GM12878 (cell line): ENCODE data around the gene TBC1D10A. TPM values are rescaled to one million over a fixed set of nuclear protein-coding genes. Genes with fewer than 3 reads are reported as not detected.

ENCODE experiments used
- ATF7 ChIP-seq: fragments of 450-650 bp; IDR thresholded peaks from 2 replicates; pipeline ENCODE4 v1.6.1; 2016; ENCODE audit warnings: low read depth, mild to moderate bottlenecking
- BCL3 ChIP-seq: IDR thresholded peaks from 2 replicates; pipeline ENCODE4 v1.6.1; 2011; ENCODE audit warnings: borderline replicate concordance, low read depth, mild to moderate bottlenecking, moderate library complexity, low read length; ENCODE audit not compliant: insufficient read depth, poor library complexity, severe bottlenecking
- BRCA1 ChIP-seq: IDR thresholded peaks from 2 replicates; pipeline ENCODE4 v1.6.1; 2011; ENCODE audit warnings: low read depth, low read length, improper control_type of control experiment
- CREM ChIP-seq: IDR thresholded peaks from 2 replicates; pipeline ENCODE4 v1.6.1; 2014; ENCODE audit warnings: antibody characterized with exemption, low read depth
- EGR1 ChIP-seq, 2 experiments: IDR thresholded peaks; 1 replicate in 1 of 2; 2 replicates in 1 of 2; pipeline ENCODE4 v1.6.1; 2011 to 2012; ENCODE audit warnings: low read depth in 2 of 2, low read length in 2 of 2, borderline replicate concordance in 1 of 2, mild to moderate bottlenecking in 1 of 2, moderate library complexity in 1 of 2
- EZH2 ChIP-seq: IDR thresholded peaks from 2 replicates; pipeline ENCODE4 v1.6.1; 2012; ENCODE audit warnings: low read depth, mild to moderate bottlenecking, control low read depth, inconsistent platforms, low read length, borderline replicate concordance; ENCODE audit not compliant: control insufficient read depth
- FOXM1 ChIP-seq: IDR thresholded peaks from 2 replicates; pipeline ENCODE4 v1.6.1; 2012; ENCODE audit warnings: low read depth, mild to moderate bottlenecking, inconsistent platforms, low read length, moderate library complexity
- GATAD2B ChIP-seq: fragments of 450-650 bp; conservative IDR thresholded peaks from 2 replicates; pipeline ENCODE4 v1.6.1; 2017; ENCODE audit warnings: low read depth, mild to moderate bottlenecking, moderate library complexity
- HDGF ChIP-seq: fragments of 450-650 bp; IDR thresholded peaks from 2 replicates; pipeline ENCODE4 v1.6.1; 2016; ENCODE audit warnings: antibody characterized with exemption
- JUND ChIP-seq: IDR thresholded peaks from 2 replicates; pipeline ENCODE4 v1.6.1; 2012; ENCODE audit warnings: low read depth, mild to moderate bottlenecking, low read length, improper control_type of control experiment, moderate library complexity
- KDM1A ChIP-seq: fragments of 200-600 bp; sonication (generic); IDR thresholded peaks from 2 replicates; pipeline ENCODE4 v1.6.1; 2016; ENCODE audit warnings: borderline replicate concordance
- LARP7 ChIP-seq: fragments of 450-650 bp; IDR thresholded peaks from 2 replicates; pipeline ENCODE4 v1.6.1; 2017; ENCODE audit warnings: mild to moderate bottlenecking
- NFXL1 ChIP-seq: fragments of 450-650 bp; IDR thresholded peaks from 2 replicates; pipeline ENCODE4 v1.6.1; 2017; ENCODE audit warnings: antibody characterized with exemption, mild to moderate bottlenecking, borderline replicate concordance
- NFYA ChIP-seq: IDR thresholded peaks from 2 replicates; pipeline ENCODE4 v1.6.1; 2011; ENCODE audit warnings: low read depth, mild to moderate bottlenecking, low read length, improper control_type of control experiment, borderline replicate concordance
- POLR2A ChIP-seq: IDR thresholded peaks from 2 replicates; pipeline ENCODE4 v1.6.1; 2011; ENCODE audit warnings: low read depth, mild to moderate bottlenecking, low read length
- RB1 ChIP-seq: fragments of 450-650 bp; formaldehyde crosslinking; IDR thresholded peaks from 2 replicates; pipeline ENCODE4 v1.6.1; 2017; ENCODE audit warnings: mild to moderate bottlenecking, borderline replicate concordance
- RFX5 ChIP-seq: IDR thresholded peaks from 2 replicates; pipeline ENCODE4 v1.6.1; 2011; ENCODE audit warnings: low read depth, low read length, improper control_type of control experiment
- SIN3A ChIP-seq: IDR thresholded peaks from 2 replicates; pipeline ENCODE4 v1.6.1; 2012; ENCODE audit warnings: low read depth, low read length, improper control_type of control experiment
- TARDBP ChIP-seq: IDR thresholded peaks from 2 replicates; pipeline ENCODE4 v1.6.1; 2016; ENCODE audit warnings: borderline replicate concordance
- USF1 ChIP-seq: IDR thresholded peaks from 2 replicates; pipeline ENCODE4 v1.6.1; 2011; ENCODE audit warnings: borderline replicate concordance, low read depth, mild to moderate bottlenecking, moderate library complexity, mixed read lengths, low read length; ENCODE audit not compliant: insufficient read depth; ENCODE audit errors: extremely low read length
- WRNIP1 ChIP-seq: IDR thresholded peaks from 2 replicates; pipeline ENCODE4 v1.6.1; 2011; ENCODE audit warnings: low read depth, low read length, improper control_type of control experiment, borderline replicate concordance
- ZNF24 ChIP-seq: fragments of 450-650 bp; IDR thresholded peaks from 2 replicates; pipeline ENCODE4 v1.6.1; 2017; ENCODE audit warnings: antibody characterized with exemption, mild to moderate bottlenecking
- ZZZ3 ChIP-seq: IDR thresholded peaks from 2 replicates; pipeline ENCODE4 v1.6.1; 2011; ENCODE audit warnings: low read depth; ENCODE audit not compliant: control insufficient read depth, insufficient read length
- polyA plus RNA-seq, 11 experiments: library from polyadenylated mRNA; depleted of rRNA in 4 of 11; unstranded in 6 of 11; stranded (reverse) in 5 of 11; fragments of >200 nt; fragmentation: Nextera tagmentation in 4 of 11; fragmentation: Illumina TruSeq in 1 of 11; extraction: Ambion mirVana in 4 of 11; extraction: Trizol in 1 of 11; gene quantifications; 1 replicate in 1 of 11; 2 replicates in 10 of 11; pipeline versions ENCODE4 v1.2.1 to v1.2.3, GENCODE V29; 2011 to 2016; ENCODE audit warnings: inconsistent platforms in 2 of 11, missing spikeins in 2 of 11, low read depth in 1 of 11
- total RNA-seq, 4 experiments: library from RNA; depleted of rRNA in 3 of 4; stranded (reverse); fragments of >200 nt in 3 of 4; fragmentation: Illumina TruSeq in 1 of 4; extraction: Trizol in 1 of 4; gene quantifications; 2 replicates each; pipeline versions ENCODE4 v1.2.1 to v1.2.3, GENCODE V29; 2013 to 2021
- TF ChIP-seq, protein P1 (sequence below): fragments of 450-650 bp; IDR thresholded peaks from 2 replicates; pipeline ENCODE4 v1.6.1; 2017; ENCODE audit warnings: borderline replicate concordance
- TF ChIP-seq, protein P2 (sequence below): fragments of 450-650 bp; IDR thresholded peaks from 2 replicates; pipeline ENCODE4 v1.6.1; 2017; ENCODE audit warnings: mild to moderate bottlenecking, moderate library complexity

Gene TBC1D10A
- total and polyA plus RNA-seq, 10 of the 15 experiments (the other 5 are each of a cell fraction or from before 2014, with no cell fraction given), result 0.27 to 25.7 (median 15.3) TPM

DNA sequence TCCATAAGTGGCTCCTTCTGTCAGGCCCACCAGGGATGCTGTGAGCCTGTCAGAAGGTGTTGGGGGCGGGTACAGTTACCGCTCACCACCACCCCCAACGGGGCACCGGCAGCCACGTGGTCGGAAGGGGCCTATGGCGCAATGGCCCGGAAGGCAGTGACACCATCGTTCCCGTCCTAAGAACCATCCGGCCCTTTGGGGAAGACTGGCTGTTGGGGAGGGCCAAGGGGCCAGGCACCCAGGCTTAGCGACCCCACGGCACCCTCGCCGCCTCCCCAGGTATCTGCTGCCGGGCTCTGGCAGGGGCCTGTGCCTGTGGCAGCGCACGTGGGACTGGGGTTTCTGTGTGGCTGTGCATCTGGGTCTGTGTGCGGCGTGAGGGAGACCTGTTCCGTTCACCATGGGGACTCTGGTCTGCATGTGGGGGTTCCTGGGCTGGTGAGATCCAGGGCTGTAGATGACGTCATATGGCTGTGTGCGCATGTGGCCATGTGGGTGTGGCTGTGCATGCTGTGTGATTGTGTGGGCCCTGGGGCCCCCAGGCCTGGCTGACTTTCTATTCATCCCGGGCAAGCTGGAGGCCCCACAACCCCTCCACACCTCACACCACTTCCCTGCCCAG lies 60.8 kb downstream of the TBC1D10A start (continued):
- TF ChIP-seq TARDBP (no peak), HDGF (no peak), RB1 (no peak), ATF7 (peak; percentile 98), WRNIP1 (no peak), GATAD2B (no peak), CREM (peak; percentile 83; the same call in 1 of the 2 replicates), FOXM1 (no peak), ZZZ3 (no peak), EZH2 (no peak), KDM1A (no peak), NFXL1 (no peak), BCL3 (no peak), SIN3A (no peak), EGR1 (IDR thresholded peaks at IDR 0.05; ENCODE audit: borderline replicate concordance in 1 of 2, low read depth in 2 of 2, low read length in 2 of 2) (no peak), USF1 (peak; percentile 93), ZNF24 (no peak), RFX5 (no peak), NFYA (no peak), LARP7 (no peak), POLR2A (peak; percentile 84), JUND (peak; percentile 74), BRCA1 (no peak)
- TF ChIP-seq, protein P1, sequence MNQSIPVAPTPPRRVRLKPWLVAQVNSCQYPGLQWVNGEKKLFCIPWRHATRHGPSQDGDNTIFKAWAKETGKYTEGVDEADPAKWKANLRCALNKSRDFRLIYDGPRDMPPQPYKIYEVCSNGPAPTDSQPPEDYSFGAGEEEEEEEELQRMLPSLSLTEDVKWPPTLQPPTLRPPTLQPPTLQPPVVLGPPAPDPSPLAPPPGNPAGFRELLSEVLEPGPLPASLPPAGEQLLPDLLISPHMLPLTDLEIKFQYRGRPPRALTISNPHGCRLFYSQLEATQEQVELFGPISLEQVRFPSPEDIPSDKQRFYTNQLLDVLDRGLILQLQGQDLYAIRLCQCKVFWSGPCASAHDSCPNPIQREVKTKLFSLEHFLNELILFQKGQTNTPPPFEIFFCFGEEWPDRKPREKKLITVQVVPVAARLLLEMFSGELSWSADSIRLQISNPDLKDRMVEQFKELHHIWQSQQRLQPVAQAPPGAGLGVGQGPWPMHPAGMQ, result no peak
- TF ChIP-seq, protein P2, sequence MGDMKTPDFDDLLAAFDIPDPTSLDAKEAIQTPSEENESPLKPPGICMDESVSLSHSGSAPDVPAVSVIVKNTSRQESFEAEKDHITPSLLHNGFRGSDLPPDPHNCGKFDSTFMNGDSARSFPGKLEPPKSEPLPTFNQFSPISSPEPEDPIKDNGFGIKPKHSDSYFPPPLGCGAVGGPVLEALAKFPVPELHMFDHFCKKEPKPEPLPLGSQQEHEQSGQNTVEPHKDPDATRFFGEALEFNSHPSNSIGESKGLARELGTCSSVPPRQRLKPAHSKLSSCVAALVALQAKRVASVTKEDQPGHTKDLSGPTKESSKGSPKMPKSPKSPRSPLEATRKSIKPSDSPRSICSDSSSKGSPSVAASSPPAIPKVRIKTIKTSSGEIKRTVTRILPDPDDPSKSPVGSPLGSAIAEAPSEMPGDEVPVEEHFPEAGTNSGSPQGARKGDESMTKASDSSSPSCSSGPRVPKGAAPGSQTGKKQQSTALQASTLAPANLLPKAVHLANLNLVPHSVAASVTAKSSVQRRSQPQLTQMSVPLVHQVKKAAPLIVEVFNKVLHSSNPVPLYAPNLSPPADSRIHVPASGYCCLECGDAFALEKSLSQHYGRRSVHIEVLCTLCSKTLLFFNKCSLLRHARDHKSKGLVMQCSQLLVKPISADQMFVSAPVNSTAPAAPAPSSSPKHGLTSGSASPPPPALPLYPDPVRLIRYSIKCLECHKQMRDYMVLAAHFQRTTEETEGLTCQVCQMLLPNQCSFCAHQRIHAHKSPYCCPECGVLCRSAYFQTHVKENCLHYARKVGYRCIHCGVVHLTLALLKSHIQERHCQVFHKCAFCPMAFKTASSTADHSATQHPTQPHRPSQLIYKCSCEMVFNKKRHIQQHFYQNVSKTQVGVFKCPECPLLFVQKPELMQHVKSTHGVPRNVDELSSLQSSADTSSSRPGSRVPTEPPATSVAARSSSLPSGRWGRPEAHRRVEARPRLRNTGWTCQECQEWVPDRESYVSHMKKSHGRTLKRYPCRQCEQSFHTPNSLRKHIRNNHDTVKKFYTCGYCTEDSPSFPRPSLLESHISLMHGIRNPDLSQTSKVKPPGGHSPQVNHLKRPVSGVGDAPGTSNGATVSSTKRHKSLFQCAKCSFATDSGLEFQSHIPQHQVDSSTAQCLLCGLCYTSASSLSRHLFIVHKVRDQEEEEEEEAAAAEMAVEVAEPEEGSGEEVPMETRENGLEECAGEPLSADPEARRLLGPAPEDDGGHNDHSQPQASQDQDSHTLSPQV, result no peak
